ENCODE data around the gene CCDC187. TPM values are rescaled to one million over a fixed set of nuclear protein-coding genes. Genes with fewer than 3 reads are reported as not detected.

CCDC187 gene
- total RNA-seq, 1 donor from 2014 or later, result 0.69 TPM

DNA sequence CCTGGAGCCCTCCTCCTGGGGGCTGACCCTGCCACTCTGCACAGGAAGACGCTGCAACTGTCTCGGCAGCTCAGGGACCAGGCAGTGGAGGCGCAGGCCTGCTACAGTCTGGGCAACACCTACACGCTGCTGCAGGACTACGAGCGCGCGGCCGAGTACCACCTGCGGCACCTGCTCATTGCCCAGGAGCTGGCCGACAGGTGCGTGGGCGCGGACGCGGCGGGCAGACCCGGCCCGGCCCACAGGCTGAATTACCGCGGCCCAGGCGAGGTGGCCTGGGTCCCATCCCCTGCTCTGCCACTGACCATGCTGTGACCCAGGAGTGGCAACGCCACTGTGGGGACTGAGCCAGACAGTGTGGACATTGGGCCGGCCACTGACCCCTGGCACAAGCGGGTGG is 34.6 kb upstream of the CCDC187 start:
- H3K4me3 Mint-ChIP-seq, result no peak overlapping the region
- H3K27ac Mint-ChIP-seq, result no peak overlapping the region
- no peaks in the 10 kb centered on the region for H3K9me3 Mint-ChIP-seq
- CTCF ChIA-PET, result no interaction called here
- POLR2A ChIA-PET, result no interaction called here
- H3K36me3 Mint-ChIP-seq (ENCODE audit: low read depth), result no peaks in the 10 kb centered on the region
- no peaks in the 10 kb centered on the region for H3K27me3 Mint-ChIP-seq
- DNase-seq, result no peak
- H3K4me1 Mint-ChIP-seq, result peaks cover 5% of the 10 kb centered on the region
- intact Hi-C loops (cut with micrococcal nuclease), result no loop called here
- ATAC-seq (ENCODE audit: low read depth), result no peak
- TF ChIP-seq, protein P1, sequence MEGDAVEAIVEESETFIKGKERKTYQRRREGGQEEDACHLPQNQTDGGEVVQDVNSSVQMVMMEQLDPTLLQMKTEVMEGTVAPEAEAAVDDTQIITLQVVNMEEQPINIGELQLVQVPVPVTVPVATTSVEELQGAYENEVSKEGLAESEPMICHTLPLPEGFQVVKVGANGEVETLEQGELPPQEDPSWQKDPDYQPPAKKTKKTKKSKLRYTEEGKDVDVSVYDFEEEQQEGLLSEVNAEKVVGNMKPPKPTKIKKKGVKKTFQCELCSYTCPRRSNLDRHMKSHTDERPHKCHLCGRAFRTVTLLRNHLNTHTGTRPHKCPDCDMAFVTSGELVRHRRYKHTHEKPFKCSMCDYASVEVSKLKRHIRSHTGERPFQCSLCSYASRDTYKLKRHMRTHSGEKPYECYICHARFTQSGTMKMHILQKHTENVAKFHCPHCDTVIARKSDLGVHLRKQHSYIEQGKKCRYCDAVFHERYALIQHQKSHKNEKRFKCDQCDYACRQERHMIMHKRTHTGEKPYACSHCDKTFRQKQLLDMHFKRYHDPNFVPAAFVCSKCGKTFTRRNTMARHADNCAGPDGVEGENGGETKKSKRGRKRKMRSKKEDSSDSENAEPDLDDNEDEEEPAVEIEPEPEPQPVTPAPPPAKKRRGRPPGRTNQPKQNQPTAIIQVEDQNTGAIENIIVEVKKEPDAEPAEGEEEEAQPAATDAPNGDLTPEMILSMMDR (IDR thresholded peaks at IDR 0.05), result no peak

DNA sequence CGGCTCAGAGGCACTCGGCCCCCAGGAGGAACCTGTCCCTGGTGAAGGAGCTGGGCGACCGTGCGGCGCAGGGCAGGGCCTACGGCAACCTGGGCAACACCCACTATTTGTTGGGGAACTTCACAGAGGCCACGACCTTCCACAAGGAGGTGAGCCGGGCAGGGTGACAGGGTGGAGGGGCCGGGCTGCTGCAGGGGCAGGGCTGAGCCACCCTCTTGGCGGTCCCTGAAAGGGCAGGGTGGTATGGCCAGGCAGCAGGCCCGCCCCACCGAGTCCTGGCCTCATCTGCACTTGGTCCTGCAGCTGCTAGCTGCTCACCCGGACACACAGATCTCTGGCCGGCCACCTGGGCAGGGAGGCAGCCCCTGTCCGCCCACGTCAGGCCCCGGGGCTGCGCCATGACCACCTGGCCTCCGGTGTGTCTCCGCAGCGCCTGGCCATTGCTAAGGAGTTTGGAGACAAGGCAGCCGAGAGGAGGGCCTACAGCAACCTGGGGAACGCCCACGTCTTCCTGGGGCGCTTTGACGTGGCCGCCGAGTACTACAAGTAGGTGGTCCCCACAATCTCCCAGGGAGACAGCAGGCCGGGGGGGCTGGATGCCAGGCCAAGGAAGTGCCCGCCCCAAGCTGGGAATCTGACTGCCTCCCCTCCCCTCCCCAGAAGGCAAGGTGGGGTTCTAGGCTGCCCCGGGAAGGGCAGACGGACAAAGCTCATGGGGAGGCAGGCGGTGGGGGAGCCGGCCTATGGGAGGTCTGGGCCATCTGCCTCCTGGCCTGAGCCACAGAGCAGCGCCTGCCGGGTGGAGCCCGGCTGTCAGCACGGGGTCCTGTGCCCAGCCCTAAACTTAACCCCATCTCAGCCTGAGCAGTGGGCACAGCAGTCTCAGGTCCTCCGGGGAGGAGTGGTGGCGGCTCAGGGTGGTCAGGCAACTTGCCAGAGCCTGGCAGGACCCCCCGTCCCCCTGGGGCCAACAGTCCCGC is 33.8 kb upstream of the CCDC187 start:
- ChIA-PET POLR2A (no interaction called here), CTCF (no interaction called here)
- TF ChIP-seq, protein P1 (IDR thresholded peaks at IDR 0.05), result no peak
- DNase-seq, result no peak
- no peak for ATAC-seq (ENCODE audit: low read depth)
- intact Hi-C loops (cut with micrococcal nuclease), result no loop called here
- Mint-ChIP-seq H3K4me1 (peaks cover 1% of the 10 kb centered on the region), H3K4me3 (no peak overlapping the region), H3K27ac (no peak overlapping the region), H3K36me3 (ENCODE audit: low read depth) (no peaks in the 10 kb centered on the region), H3K27me3 (no peaks in the 10 kb centered on the region), H3K9me3 (no peaks in the 10 kb centered on the region)

DNA sequence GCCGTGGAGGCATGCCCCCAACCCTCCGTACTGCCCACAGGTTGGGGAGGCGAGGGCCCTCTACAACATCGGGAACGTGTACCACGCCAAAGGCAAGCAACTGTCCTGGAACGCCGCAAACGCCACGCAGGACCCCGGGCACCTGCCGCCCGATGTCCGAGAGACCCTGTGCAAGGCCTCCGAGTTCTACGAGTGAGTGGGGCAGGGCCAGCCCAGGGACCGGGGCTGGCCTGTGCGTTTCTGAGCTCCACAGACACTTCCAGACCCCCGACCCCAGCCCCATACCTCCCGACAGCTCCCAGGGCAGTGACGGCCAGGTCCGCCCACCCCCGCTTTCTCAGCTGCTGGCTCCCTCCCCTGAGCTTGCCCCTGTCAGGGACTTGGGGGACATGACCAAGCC is 33.0 kb upstream of the CCDC187 start:
- ATAC-seq (ENCODE audit: low read depth), result no peak
- TF ChIP-seq, protein P1 (IDR thresholded peaks at IDR 0.05), result no peak
- POLR2A ChIA-PET, result no interaction called here
- Mint-ChIP-seq H3K27me3 (no peaks in the 10 kb centered on the region), H3K4me3 (no peak overlapping the region), H3K36me3 (ENCODE audit: low read depth) (no peaks in the 10 kb centered on the region), H3K9me3 (no peaks in the 10 kb centered on the region), H3K27ac (no peak overlapping the region), H3K4me1 (no peaks in the 10 kb centered on the region)
- intact Hi-C loops (cut with micrococcal nuclease), result no loop called here
- CTCF ChIA-PET, result no interaction called here
- no peak for DNase-seq

DNA sequence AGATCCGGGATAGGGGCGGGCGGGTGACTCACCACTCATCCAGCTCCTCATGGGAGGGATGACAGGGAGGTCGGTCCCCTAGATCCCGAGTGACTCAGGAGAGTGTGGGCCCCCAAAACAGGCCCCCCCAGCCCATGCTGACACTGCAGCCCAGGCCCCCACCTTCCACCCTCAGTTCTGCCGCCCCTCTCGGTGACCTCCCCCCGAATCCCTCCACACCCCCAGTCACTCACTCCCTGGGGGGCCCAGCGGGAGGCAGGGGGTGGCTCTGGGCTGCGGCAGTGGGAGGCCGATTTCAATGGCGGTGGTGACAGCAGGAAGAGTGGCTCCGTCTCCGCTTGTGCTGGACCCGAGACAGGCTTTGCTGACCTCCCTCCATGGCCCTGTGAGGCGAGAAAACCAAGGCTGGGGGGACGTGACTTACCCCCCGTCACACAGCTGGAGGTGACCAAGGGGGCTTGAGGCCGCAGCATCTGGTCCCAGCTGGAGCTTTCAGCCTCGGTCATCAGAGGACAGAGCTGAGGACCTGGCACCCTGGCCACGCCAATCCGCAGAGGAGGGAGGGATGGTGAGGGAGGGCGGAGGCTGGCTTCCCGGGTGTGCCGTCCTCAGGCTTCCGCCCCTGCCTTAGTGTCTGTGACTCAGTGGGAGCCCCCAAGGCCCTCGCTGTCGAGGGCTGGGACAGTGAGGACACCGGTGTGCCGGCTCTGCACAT is 32.4 kb upstream of the CCDC187 start:
- Mint-ChIP-seq H3K36me3 (ENCODE audit: low read depth) (no peaks in the 10 kb centered on the region), H3K4me1 (no peaks in the 10 kb centered on the region), H3K4me3 (no peak overlapping the region), H3K27ac (no peak overlapping the region), H3K9me3 (no peaks in the 10 kb centered on the region), H3K27me3 (no peaks in the 10 kb centered on the region)
- POLR2A ChIA-PET, result no interaction called here
- TF ChIP-seq, protein P1 (IDR thresholded peaks at IDR 0.05), result no peak
- no peak for ATAC-seq (ENCODE audit: low read depth)
- DNase-seq, result no peak
- intact Hi-C loops (cut with micrococcal nuclease), result no loop called here
- CTCF ChIA-PET, result no interaction called here

All from activated B cell treated with CpG ODN at 0.5 μM for 24 hours (primary cell).